HG03135 (cell line): Measurements from ENCODE around the gene CITED1.

Experiments used
- ATAC-seq: cut with Tn5 transposase; IDR thresholded peaks from one replicate; pipeline ENCODE4 v1.9.1; 2021; ENCODE audit warnings: mild to moderate bottlenecking, moderate library complexity; ENCODE audit not compliant: unreplicated experiment

The CITED1 gene

DNA sequence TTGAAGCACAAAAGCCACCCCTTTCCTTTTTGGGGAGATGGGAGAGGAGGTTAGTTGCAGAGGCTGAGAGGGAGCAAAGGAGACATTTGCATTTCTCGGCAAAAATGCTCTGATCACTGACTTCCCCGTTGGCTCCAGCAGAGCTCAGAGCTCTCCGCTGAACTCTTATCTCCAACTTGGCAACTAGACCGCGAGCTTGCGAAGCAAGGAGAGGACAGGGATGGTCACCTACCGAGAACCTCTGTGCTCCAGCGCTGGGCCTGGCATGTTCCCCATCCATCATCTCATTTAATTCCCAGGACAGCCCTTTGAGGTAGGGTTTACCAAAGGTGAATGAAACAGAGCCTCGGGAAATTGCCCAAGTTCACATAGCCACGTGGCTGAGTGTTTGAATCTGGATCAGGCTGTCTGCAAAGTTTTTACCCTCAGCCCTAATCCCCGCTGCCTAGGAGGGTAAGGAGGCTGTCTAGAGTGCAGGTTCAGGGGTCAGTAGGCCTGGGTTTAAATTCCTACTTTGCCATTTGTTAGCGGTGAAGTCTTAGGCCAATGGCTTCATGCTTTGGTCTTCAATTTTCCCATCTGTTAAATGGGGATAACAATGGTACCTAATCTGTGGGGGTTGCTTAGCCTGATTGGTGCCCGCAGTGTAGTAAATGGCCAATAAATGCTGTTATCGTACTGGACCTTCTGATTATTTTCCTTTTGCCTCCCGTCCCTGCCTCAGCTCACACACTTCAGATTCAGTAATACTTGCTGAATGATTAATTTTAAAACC is 3.8 kb upstream of the CITED1 start:
- ATAC-seq = no peak

DNA sequence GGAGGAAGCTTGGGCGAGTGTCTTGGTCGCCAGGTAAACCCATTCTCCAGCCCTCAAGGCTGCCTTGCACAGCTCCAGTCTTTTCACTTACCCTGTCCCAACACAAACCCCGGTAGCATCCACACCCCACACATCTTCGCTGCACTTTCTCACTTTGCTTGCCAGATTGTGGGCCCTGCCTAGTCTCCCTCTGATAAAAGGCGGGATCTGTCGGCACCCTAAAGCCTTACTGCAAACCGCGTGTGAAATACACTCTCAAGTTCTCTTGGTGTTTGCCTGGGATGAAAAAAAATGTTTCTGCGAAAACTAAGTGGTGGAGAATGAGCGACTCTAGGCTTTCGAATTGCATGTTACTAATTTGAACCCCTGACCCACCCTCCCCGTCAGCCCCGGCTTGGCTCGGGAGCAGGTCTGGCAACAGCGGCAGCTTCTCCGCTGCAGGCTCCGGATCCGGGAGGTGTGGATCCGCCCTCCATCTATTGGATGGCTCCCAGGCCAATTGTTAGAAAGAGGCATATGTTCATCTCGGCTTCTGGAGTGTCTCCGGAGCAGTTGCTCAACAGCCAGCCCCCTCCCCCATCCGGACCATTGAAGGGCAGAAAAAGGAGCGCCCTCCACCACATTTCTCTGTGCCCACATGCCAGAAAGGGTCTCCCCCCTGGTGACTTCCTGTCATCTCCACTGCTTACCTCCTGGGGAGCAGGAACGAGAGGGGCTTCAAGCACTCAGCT is 3.0 kb upstream of the CITED1 start:
- no peak for ATAC-seq

DNA sequence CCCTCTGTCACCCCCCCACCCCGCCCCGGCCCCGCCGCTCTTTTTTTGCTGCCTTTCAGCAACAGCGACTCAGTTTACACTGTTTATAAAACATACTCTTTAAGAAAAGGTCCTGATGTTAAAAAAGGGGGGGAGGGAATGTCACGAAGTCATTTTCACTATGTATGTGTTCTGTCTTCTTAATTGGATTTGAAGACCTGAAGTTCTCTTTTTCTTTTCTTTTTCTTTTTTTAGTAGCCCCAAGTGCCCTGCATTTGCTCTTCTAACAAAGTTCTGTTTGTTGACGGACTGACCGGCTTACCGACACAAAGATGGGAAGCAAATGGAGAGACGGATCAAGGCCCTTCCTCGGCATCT is 2.5 kb upstream of the CITED1 start:
- no peak for ATAC-seq

DNA sequence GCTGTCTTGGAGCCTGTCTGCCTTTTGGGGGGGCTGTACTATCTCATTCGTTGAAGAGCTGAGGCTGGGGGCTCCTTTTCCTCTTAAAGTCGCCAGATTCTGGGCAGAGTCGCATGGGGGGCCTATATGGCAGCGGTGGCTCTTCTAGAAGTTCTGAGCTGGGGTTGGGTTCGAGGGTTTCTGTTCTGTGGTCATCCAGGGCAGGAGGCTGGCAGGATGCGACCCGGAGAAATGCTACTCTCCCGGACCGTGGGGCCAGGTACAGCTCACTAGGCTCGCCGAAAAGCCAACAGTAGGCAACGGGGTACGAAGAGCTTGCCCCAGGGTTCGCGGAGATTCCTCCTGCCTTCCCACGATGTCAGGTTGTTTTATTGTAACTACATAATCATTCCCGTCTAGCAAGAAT is 1.9 kb upstream of the CITED1 start:
- ATAC-seq = no peak

DNA sequence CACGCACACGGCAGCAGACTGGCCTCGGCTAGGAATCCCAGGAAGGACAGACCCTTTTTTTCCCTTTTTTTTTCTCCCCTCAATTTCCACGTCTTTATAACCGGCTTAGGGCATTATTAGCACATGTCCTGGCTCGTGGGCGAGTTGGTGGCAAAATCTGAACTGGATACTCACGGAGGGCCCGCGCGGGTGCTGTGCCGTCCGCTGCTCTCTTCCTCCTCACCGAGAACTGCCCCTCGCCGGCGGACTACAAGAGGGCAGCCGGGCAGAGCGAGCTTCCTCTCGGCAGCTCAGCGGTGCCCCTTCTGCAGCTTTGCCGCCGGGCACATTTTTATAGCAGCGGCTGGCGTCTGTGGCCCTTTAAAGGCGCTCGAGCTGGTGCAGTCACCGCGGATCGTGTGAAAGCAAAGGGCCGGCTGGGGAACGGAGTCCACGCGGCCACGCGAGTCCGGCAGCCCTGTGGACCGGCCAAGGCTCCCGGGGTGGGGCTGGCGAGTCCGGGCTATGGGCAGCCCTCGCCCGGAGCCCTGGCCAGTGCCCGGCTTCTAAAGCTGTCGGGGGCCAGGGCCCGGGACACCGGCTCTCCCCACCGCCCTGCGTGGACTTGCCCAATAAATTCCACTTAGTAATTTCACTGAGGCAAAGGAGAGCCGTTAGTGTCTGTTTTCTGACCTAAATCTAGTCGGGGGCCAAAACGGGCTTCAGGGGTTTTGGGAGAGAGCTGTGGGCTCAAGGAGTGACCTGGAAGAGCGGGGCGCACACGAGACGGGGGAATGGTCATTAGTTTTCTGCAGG is 1.3 kb upstream of the CITED1 start:
- peak; percentile 56 for ATAC-seq

DNA sequence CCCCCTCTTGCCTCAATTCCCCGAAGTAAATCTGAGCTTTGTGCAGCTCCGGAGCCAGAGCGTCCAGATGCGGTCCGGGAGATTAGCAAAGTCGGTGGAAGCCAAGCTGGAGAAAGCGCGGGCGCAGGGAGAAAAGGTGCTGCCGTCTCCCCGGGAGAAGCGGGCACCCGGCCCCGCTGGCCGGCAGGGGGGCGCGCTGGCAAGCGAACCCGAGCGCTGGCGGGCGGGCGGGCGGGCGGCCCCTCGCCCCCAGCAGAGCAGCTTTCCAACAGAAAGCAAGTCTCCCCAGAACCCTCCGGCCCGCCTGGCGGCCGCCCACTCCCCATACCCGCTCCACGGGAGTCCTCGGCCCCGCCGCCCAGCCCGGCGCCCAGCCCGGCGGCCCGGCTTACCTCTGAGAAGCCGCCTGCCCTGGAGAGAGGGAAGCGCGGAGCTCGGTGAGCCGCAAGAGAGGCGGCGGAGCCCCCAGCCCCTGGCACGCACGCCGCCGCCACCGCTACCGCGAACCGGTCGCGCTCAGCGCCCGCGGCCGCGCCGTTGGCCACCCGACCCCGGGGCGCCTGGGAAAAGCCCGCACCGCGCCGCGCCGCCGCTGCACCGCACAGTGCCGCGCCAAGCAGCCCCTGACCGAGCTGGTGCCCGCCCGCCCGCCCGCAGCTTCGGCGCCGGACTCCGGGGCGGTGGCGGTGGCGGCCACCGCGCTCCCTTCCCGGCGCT is 529 bp upstream of the CITED1 start:
- no peak for ATAC-seq

DNA sequence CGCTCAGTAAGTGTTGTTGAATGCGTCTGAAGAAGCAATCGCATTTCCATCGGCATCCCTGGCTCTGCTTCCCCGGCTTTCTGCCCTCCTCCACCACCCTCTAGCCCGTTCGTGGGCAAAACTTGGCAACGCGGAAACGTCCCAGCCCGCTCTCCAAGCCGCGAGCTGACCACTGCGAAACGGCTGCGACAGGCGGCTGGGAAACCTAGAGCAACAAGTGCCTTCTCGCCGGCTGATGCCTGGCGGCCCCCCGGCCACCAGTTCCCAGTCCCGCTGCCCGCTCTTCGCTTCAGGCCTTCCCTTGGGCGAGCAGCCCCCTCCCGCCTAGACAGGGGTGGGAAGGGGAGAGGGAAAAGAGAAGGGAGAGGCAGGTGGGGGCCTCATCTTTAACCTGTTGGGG is 837 bp downstream of the CITED1 start:
- no peak for ATAC-seq

DNA sequence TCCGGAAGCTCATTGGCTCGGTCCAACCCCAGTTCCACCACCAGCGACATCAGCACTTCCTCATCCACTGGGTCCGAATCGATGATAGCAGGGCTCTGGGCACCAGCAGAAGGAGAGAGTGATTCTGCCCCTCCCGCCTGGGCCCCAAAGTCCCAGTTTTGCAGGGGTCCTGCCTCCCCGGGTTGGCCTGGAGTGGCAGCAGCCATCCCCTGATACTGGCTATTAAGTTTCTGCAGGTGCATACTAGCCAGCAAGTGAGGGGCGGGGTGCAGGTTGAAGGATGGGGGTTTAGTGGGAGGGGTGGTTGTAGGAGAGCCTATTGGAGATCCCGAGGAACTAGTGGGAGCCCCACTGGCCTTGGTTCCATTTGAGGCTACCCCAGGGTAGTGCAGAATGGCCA is 3.9 kb downstream of the CITED1 start:
- no peak for ATAC-seq

DNA sequence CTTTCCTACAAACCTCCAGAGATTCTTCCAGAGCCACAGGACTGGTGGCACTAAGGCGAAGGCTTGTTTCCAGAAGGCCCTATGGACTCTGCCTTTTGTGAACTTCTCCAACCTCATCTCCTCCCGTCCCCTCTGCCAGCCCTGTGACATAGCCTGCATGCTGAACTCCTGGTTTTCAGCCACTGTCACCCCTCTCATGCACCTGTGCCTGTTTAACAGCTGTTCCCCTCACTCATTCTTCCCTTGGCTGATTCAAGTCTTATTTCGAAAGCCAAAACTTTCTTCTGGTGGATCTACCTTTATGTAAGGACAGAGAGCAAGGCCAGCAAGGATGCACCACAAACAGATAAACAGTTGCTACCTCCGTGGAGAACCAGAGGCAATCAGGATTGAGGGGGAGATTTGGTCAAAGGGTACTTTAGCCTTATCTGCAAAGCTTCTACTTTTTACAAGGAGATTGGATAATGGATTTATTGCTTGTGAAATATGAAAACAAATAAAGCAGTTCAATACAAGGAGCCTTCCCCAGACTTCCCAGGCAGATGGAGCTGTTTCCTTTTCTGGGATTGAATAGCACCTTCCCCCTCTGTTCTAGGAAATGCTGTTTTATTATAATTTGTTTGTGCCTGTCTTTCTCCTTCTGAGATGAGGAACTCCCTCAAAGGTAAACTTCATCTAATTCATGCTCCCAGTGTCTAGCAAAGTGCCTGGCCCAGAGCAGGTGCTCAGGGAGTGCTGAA is 5.7 kb downstream of the CITED1 start:
- ATAC-seq = no peak

DNA sequence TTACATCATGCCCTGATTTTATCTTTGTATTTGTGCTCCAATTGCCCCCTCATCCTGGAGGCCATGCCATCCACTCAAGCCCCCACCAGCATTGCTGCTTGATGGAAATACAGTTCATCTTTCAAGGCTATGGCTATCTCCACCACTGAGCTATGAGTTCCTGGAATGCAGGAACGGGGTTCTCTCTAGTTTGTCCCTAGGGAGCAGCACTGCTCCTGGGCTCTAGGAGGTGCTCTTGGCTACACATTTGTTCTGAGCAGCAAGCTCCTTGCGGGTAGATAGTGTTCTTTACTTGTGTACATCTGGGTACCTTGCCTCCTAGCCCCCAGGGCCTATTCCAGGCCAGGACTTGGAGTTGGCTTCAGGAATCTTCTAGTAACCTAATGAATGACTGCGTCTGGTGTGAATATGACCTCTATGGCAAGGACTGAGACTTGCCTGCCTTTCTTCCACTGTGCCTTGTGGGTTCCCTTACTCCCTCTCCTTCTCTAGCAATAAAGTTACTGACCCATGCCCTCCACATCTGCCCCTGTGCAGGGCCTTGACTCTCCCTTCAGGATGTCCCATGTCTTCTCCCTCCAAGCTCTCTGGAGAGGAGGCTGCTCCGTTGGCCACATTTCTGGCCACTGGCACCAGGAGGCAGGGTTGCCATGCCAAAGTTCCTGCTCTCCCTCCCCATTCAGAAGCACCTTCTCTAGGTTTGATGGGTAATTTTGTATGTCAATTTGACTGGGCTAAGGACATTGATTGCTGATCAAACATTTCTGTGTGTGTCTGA is 7.6 kb downstream of the CITED1 start:
- ATAC-seq = no peak

DNA sequence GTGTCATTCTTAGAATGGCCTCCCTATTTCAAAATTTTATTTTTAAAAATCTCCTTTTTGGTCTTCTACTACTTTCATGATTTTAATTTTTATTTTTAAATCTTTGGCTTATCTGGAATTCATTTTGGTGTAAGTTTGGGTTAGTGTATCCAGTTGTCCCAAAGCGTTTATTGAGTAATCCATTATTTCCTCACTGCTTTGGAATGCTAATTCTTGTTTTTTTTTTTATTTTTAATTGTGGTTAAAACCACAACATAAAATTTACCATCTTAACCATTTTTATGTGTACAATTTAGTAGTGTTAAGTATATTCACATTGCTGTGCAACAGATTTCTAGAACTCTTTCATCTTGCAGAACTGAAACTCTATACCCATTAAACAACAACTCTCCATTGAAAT is 8.7 kb downstream of the CITED1 start:
- ATAC-seq = no peak

DNA sequence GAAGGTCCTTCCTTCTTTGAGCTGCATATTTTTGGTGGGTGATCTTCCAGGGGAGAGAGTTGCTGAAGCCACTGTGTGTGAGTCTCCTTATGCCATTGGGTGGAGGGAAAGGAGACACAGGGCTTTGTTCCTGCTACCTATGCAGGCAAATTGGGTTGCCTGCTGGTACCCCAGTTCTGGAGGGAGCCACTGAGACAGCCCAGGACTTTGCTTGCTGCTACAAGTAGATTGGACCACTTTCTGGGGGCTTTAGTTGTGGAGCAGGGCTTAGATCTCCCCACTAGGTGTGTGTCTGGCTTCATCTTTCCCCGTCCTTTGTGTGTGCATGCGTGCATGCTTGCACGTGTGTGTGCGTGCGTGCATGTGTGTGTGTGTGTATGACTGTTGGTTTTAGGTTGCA is 10.0 kb downstream of the CITED1 start:
- no peak for ATAC-seq

DNA sequence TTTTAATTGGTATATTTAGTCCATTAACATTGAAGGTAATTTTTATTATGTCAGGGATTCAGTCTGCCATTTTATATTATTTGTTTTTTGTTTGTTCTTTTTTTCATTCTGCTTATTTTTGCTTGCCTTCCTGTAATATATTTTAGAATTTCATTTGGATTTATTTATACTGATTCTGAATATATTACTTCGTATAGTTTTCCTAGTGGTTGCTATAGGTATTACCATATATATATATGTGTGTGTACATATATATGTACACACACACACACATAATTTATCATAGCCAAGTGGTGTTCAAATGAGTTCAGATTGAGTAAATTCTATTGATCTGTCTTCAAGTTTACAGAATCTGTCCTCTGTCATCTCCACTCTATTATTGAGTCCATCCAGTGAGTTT is 11.2 kb downstream of the CITED1 start:
- no peak for ATAC-seq

DNA sequence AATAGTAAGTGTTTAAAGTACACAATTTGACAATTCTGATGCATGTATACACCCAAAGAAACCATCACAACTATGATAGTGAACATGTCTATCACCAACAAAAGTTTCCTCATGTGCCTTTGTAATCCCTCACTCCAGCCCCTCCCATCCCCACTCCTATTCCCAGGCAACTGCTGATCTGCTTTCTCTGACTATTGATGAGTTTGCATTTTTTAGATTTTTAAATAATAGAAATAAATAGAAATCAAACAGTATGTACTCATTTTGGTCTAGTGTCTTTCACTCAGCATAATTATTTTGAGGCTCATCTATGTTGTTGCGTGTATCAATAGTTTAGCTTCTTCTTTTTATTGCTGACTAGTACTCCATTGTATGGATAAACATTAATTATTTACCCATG is 23.4 kb downstream of the CITED1 start:
- ATAC-seq = no peak

DNA sequence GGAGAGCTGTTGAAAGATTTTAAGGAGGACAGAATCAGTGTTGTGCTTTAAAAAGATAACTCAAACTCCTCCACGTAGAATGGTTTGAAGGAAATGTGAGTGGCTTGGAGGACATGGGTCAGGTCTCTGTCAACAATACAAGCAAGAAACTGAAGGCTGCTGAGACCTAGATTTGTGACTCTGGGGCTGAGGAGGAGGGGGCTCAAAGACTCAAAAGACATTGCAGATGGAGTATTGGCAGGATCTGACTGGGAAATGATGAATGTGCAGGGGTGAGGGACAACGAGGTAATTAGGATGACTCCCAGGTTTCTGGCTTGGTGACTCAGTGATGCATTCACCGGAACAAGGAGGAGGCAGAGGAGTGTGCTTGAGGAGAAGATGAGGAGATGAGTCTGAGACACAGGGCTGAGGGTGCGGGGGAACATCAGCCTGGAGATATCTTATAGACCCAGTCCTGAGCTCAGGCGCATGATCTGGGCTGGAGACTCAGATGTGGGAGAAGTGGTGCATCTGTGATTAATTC is 25.3 kb downstream of the CITED1 start:
- no peak for ATAC-seq

DNA sequence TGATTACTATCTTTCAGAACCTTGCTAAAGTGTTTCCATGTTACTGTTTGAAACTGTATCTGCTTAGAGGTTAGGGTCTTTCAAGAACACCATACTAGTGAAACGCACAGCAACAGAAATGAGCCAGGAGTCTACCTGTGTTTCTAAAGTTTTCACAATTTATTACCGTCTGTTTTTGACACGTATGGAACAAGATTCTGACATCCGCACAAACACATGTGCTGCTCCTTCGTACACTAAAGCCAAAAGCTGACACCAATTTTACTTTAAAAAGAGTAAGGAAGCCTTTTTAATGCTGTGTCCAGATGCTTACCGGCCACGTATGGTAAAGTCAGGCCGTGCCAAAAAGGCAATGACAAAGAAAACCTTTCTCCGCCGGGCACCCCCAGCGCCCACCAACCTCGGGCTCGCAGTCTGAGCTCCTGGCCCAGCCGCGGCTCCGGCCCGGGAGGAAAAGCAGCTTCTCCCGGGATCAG is 29.2 kb downstream of the CITED1 start:
- ATAC-seq = peak; percentile 34

DNA sequence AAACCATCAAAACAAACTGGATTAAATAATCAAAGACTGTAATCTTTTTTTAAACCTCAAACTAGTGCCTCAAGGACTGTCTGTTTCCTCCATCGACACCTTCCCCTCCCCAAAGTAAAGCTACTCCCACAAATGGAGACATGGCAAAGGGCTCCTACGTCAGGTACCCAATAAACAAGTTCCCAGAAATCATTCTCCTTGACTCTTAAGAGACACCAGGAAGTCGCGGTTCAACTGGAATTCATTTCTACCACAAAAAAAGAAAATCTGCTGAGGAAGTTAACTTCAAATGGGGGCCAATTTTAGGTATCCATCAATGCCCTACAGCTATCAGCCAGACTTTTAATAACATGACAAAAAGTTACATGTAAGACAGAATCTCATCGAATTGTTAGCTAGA is 31.2 kb downstream of the CITED1 start:
- no peak for ATAC-seq

DNA sequence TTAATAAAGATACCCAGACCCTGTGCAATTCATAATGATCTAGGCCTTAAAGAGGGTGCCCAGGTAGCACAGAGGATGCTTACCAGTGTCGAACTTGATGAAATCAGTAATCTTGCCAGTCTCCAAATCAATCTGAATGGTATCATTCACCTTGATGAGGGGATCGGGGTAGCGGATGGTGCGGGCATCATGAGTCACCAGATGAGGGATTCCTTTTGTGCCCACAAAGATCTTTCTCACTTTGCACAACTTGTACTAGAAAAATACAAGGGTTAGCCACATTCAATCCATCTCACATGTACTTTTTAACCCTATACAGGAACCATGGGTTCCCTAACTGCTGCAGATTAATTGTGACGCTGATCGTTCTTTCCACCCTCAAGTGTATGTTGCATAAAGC is 32.0 kb downstream of the CITED1 start:
- ATAC-seq = no peak

DNA sequence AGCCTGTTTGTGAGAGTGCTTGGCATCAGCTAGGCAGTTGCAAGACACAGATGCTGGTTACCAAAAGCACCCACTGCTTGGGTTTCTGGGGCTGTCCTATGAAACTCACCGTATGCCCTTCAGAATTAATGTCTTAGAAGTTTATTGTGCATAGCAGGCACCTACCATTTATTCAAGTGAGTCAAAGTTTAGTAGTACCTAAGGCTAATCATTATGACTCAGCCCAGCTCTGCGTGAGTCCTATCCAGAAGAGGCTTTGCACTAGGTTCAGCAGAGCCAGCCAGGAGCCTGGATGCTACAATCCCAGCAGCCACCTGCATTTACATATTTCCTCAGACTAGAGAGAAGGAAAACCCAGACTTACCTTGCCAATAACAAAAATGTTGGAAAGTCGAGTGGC is 32.8 kb downstream of the CITED1 start:
- ATAC-seq = no peak
